Caco-2 (cell line): Measurements from ENCODE around the gene B3GAT3. TPM values are rescaled to one million over a fixed set of nuclear protein-coding genes. Genes with fewer than 3 reads are reported as not detected.

Experiments
- BruUV-seq: library from RNA; stranded (reverse); fragments of 400-500 nt; replicated peaks from 2 replicates; lab custom pipeline; 2021; lab: Mats Ljungman, UMichigan
- CTCF ChIA-PET: fragments of 300-600 bp; sonication (Branson Sonifier 250); formaldehyde crosslinking; loops from one replicate; lab custom pipeline; 2022; ENCODE audit warnings: antibody characterized with exemption; lab: Charles Lee
- POLR2A ChIA-PET: fragments of 300-600 bp; sonication (Branson Sonifier 250); formaldehyde crosslinking; loops from one replicate; lab custom pipeline; 2022; ENCODE audit warnings: antibody characterized with exemption; lab: Charles Lee
- DNase-seq, 2 experiments: peaks; one replicate each; pipeline versions ENCODE4 v3.0.0 to v3.0.0-alpha.2; 2020 to 2022
- H3K27me3 ChIP-seq: replicated peaks from 2 replicates; pipeline ENCODE4 v1.6.0; 2011; ENCODE audit warnings: low read length; ENCODE audit not compliant: control insufficient read depth, insufficient read depth
- H3K36me3 ChIP-seq: 2 replicates; pipeline ENCODE4 v1.5.1; 2011; ENCODE audit warnings: low read length; ENCODE audit not compliant: control insufficient read depth, insufficient read depth
- H3K4me1 ChIP-seq: fragments of 250-450 bp; sonication (Bioruptor Pico); 2 replicates; pipeline ENCODE4 v1.5.1; 2020; ENCODE audit warnings: mild to moderate bottlenecking
- H3K4me3 ChIP-seq: 2 replicates; pipeline ENCODE4 v1.5.1; 2011; ENCODE audit warnings: low read depth, mild to moderate bottlenecking, control low read depth, low read length
- H3K9me3 ChIP-seq: fragments of 250-450 bp; sonication (Bioruptor Pico); 2 replicates; pipeline ENCODE4 v1.5.1; 2020; ENCODE audit warnings: mild to moderate bottlenecking, moderate library complexity
- H3K27ac Mint-ChIP-seq: one replicate; pipeline ENCODE4 v1.8.0; 2022; ENCODE audit warnings: mixed read lengths; ENCODE audit not compliant: unreplicated experiment
- H3K27me3 Mint-ChIP-seq: one replicate; pipeline ENCODE4 v1.8.0; 2022; ENCODE audit warnings: mixed read lengths; ENCODE audit not compliant: insufficient read depth, unreplicated experiment
- H3K36me3 Mint-ChIP-seq: one replicate; pipeline ENCODE4 v1.8.0; 2022; ENCODE audit warnings: mild to moderate bottlenecking, mixed read lengths; ENCODE audit not compliant: insufficient read depth, unreplicated experiment
- H3K4me1 Mint-ChIP-seq: one replicate; pipeline ENCODE4 v1.8.0; 2022; ENCODE audit warnings: low read depth, mixed read lengths; ENCODE audit not compliant: unreplicated experiment
- H3K4me3 Mint-ChIP-seq: one replicate; pipeline ENCODE4 v1.8.0; 2022; ENCODE audit warnings: mild to moderate bottlenecking, moderate library complexity, mixed read lengths; ENCODE audit not compliant: unreplicated experiment
- H3K9me3 Mint-ChIP-seq: one replicate; pipeline ENCODE4 v1.8.0; 2022; ENCODE audit warnings: mixed read lengths; ENCODE audit not compliant: unreplicated experiment
- CTCF ChIP-seq, 2 experiments: fragments of 200-600 bp in 1 of 2; IDR thresholded peaks; 1 replicate in 1 of 2; 2 replicates in 1 of 2; pipeline versions ENCODE4 v1.5.1 to v1.8.0; 2011 to 2022; ENCODE audit warnings: antibody characterized with exemption in 1 of 2, control low read depth in 1 of 2, inconsistent platforms in 1 of 2, low read depth in 1 of 2, low read length in 1 of 2, mild to moderate bottlenecking in 1 of 2, moderate library complexity in 1 of 2; ENCODE audit not compliant: insufficient read depth in 1 of 2, severe bottlenecking in 1 of 2, unreplicated experiment in 1 of 2
- intact Hi-C: fragments of 100-400 bp; cut with micrococcal nuclease; formaldehyde crosslinking; loops from one replicate; pipeline ENCODE4 v1.10.0; 2022; ENCODE audit not compliant: unreplicated experiment
- total RNA-seq: library from RNA; stranded (reverse); gene quantifications from 2 replicates; pipeline ENCODE4 v1.2.3, GENCODE V29; 2022

Gene B3GAT3
- total RNA-seq, 1 experiment from 2014 or later: 37.6 TPM

- ChIA-PET CTCF (no interaction called here), POLR2A (interaction anchor here (0.6 kb wide), 1 partner anchor 14 kb away, joined by 3 read pairs; the partner anchor contains the start of gene B3GAT3)
- peak overlapping the region; percentile 56 for H3K27ac Mint-ChIP-seq
- no TSS peak for BruUV-seq
- peaks cover 34% of the 10 kb centered on the region for H3K4me1 ChIP-seq
- peaks cover 47% of the 10 kb centered on the region for H3K36me3 Mint-ChIP-seq
- H3K9me3 Mint-ChIP-seq: no peaks in the 10 kb centered on the region
- H3K27me3 Mint-ChIP-seq: no peaks in the 10 kb centered on the region
- intact Hi-C loops: no loop called here
- TF ChIP-seq CTCF (IDR thresholded peaks at IDR 0.05; ENCODE audit: insufficient read depth in 1 of 2, low read depth in 1 of 2, low read length in 1 of 2, severe bottlenecking in 1 of 2, unreplicated experiment in 1 of 2): no peak
- DNase-seq: no peak
- 0 out of 2 replicates have a peak, but pooled peaks cover 3% of the 10 kb centered on the region for H3K36me3 ChIP-seq
- H3K4me1 Mint-ChIP-seq: peaks cover 53% of the 10 kb centered on the region
- H3K9me3 ChIP-seq: no peaks in the 10 kb centered on the region
- H3K4me3 Mint-ChIP-seq: no peak overlapping the region
- H3K27me3 ChIP-seq: no peaks in the 10 kb centered on the region
- H3K4me3 ChIP-seq: no peak overlapping the region
Measured at GRCh38 chr11:62607714-62608113, 14.1 kb downstream of the B3GAT3 start.

- DNase-seq: no peak
- H3K27ac Mint-ChIP-seq: peak overlapping the region; percentile 56
- Histone ChIP-seq H3K9me3 (no peaks in the 10 kb centered on the region), H3K27me3 (no peaks in the 10 kb centered on the region), H3K4me1 (peaks cover 25% of the 10 kb centered on the region), H3K36me3 (0 out of 2 replicates have a peak, but pooled peaks cover 3% of the 10 kb centered on the region), H3K4me3 (no peak overlapping the region)
- ChIA-PET POLR2A (no interaction called here), CTCF (no interaction called here)
- no peak overlapping the region for H3K4me3 Mint-ChIP-seq
- no TSS peak for BruUV-seq
- peaks cover 56% of the 10 kb centered on the region for H3K36me3 Mint-ChIP-seq
- intact Hi-C loops: no loop called here
- no peak for TF ChIP-seq CTCF (IDR thresholded peaks at IDR 0.05; ENCODE audit: insufficient read depth in 1 of 2, low read depth in 1 of 2, low read length in 1 of 2, severe bottlenecking in 1 of 2, unreplicated experiment in 1 of 2)
- no peaks in the 10 kb centered on the region for H3K27me3 Mint-ChIP-seq
- peaks cover 53% of the 10 kb centered on the region for H3K4me1 Mint-ChIP-seq
- H3K9me3 Mint-ChIP-seq: no peaks in the 10 kb centered on the region
Measured at GRCh38 chr11:62605902-62606301, 15.9 kb downstream of the B3GAT3 start.

- peaks cover 56% of the 10 kb centered on the region for H3K36me3 Mint-ChIP-seq
Measured at GRCh38 chr11:62605467-62605866, 16.3 kb downstream of the B3GAT3 start.

More at GRCh38 chr11:62605467-62605866, 16.3 kb downstream of the B3GAT3 start:
- Mint-ChIP-seq H3K27me3 (no peaks in the 10 kb centered on the region), H3K27ac (peak overlapping the region; percentile 56), H3K4me1 (peaks cover 51% of the 10 kb centered on the region), H3K9me3 (no peaks in the 10 kb centered on the region), H3K4me3 (no peak overlapping the region)
- no TSS peak for BruUV-seq
- Histone ChIP-seq H3K36me3 (0 out of 2 replicates have a peak, but pooled peaks cover 3% of the 10 kb centered on the region), H3K9me3 (no peaks in the 10 kb centered on the region), H3K4me1 (peaks cover 21% of the 10 kb centered on the region), H3K27me3 (no peaks in the 10 kb centered on the region), H3K4me3 (no peak overlapping the region)
- TF ChIP-seq CTCF (IDR thresholded peaks at IDR 0.05; ENCODE audit: insufficient read depth in 1 of 2, low read depth in 1 of 2, low read length in 1 of 2, severe bottlenecking in 1 of 2, unreplicated experiment in 1 of 2): no peak
- DNase-seq: no peak
- intact Hi-C loops: no loop called here
- POLR2A ChIA-PET: no interaction called here
- CTCF ChIA-PET: no interaction called here
